ENCODE measurements around the gene GASK1A.

GASK1A gene

GRCh38 chr3:43076857-43077256 is 97.7 kb downstream of the GASK1A start:
- H3K36me3 ChIP-seq (ENCODE audit: control insufficient read depth, insufficient read depth, low read length): no peaks in the 10 kb centered on the region
- no peaks in the 10 kb centered on the region for H3K27me3 ChIP-seq (ENCODE audit: control insufficient read depth, insufficient read depth, low read length)
- no peak overlapping the region for H3K9ac ChIP-seq (ENCODE audit: low read length)
- H3K4me3 ChIP-seq (ENCODE audit: low read length): no peak overlapping the region
- no peaks in the 10 kb centered on the region for H3K9me3 ChIP-seq (ENCODE audit: control insufficient read depth, low read length)
- no peaks in the 10 kb centered on the region for H3K4me1 ChIP-seq (ENCODE audit: control insufficient read depth, insufficient read depth, low read length)

- H3K9ac ChIP-seq (ENCODE audit: low read length): no peak overlapping the region
- no peaks in the 10 kb centered on the region for H3K4me1 ChIP-seq (ENCODE audit: control insufficient read depth, insufficient read depth, low read length)
- no peaks in the 10 kb centered on the region for H3K27me3 ChIP-seq (ENCODE audit: control insufficient read depth, insufficient read depth, low read length)
- H3K36me3 ChIP-seq (ENCODE audit: control insufficient read depth, insufficient read depth, low read length): no peaks in the 10 kb centered on the region
- no peaks in the 10 kb centered on the region for H3K9me3 ChIP-seq (ENCODE audit: control insufficient read depth, low read length)
- no peak overlapping the region for H3K4me3 ChIP-seq (ENCODE audit: low read length)
Observed at GRCh38 chr3:43077261-43077660, 98.2 kb downstream of the GASK1A start.

- H3K36me3 ChIP-seq (ENCODE audit: control insufficient read depth, insufficient read depth, low read length): no peaks in the 10 kb centered on the region
- H3K4me1 ChIP-seq (ENCODE audit: control insufficient read depth, insufficient read depth, low read length): no peaks in the 10 kb centered on the region
Observed at GRCh38 chr3:43077707-43078106, 98.6 kb downstream of the GASK1A start.

GRCh38 chr3:43079536-43080332 is 100.6 kb downstream of the GASK1A start:
- no peaks in the 10 kb centered on the region for H3K27me3 ChIP-seq (ENCODE audit: control insufficient read depth, insufficient read depth, low read length)
- no peaks in the 10 kb centered on the region for H3K4me1 ChIP-seq (ENCODE audit: control insufficient read depth, insufficient read depth, low read length)
- no peak overlapping the region for H3K9ac ChIP-seq (ENCODE audit: low read length)
- no peaks in the 10 kb centered on the region for H3K9me3 ChIP-seq (ENCODE audit: control insufficient read depth, low read length)
- no peaks in the 10 kb centered on the region for H3K36me3 ChIP-seq (ENCODE audit: control insufficient read depth, insufficient read depth, low read length)
- H3K4me3 ChIP-seq (ENCODE audit: low read length): no peak overlapping the region

More at GRCh38 chr3:43077707-43078106, 98.6 kb downstream of the GASK1A start:
- Histone ChIP-seq H3K27me3 (ENCODE audit: control insufficient read depth, insufficient read depth, low read length) (no peaks in the 10 kb centered on the region), H3K9ac (ENCODE audit: low read length) (no peak overlapping the region), H3K9me3 (ENCODE audit: control insufficient read depth, low read length) (no peaks in the 10 kb centered on the region), H3K4me3 (ENCODE audit: low read length) (no peak overlapping the region)

- Histone ChIP-seq H3K9ac (ENCODE audit: low read length) (no peak overlapping the region), H3K27me3 (ENCODE audit: control insufficient read depth, insufficient read depth, low read length) (no peaks in the 10 kb centered on the region), H3K4me1 (ENCODE audit: control insufficient read depth, insufficient read depth, low read length) (no peaks in the 10 kb centered on the region), H3K4me3 (ENCODE audit: low read length) (no peak overlapping the region), H3K36me3 (ENCODE audit: control insufficient read depth, insufficient read depth, low read length) (no peaks in the 10 kb centered on the region), H3K9me3 (ENCODE audit: control insufficient read depth, low read length) (no peaks in the 10 kb centered on the region)
Observed at GRCh38 chr3:43080726-43081568, 101.8 kb downstream of the GASK1A start.

GRCh38 chr3:43081796-43082195 is 102.7 kb downstream of the GASK1A start:
- Histone ChIP-seq H3K27me3 (ENCODE audit: control insufficient read depth, insufficient read depth, low read length) (no peaks in the 10 kb centered on the region), H3K9ac (ENCODE audit: low read length) (no peak overlapping the region), H3K4me1 (ENCODE audit: control insufficient read depth, insufficient read depth, low read length) (no peaks in the 10 kb centered on the region), H3K36me3 (ENCODE audit: control insufficient read depth, insufficient read depth, low read length) (no peaks in the 10 kb centered on the region), H3K4me3 (ENCODE audit: low read length) (no peak overlapping the region), H3K9me3 (ENCODE audit: control insufficient read depth, low read length) (no peaks in the 10 kb centered on the region)

- no peaks in the 10 kb centered on the region for H3K27me3 ChIP-seq (ENCODE audit: control insufficient read depth, insufficient read depth, low read length)
- no peaks in the 10 kb centered on the region for H3K36me3 ChIP-seq (ENCODE audit: control insufficient read depth, insufficient read depth, low read length)
- H3K9ac ChIP-seq (ENCODE audit: low read length): no peak overlapping the region
- H3K4me1 ChIP-seq (ENCODE audit: control insufficient read depth, insufficient read depth, low read length): no peaks in the 10 kb centered on the region
- H3K9me3 ChIP-seq (ENCODE audit: control insufficient read depth, low read length): no peaks in the 10 kb centered on the region
- no peak overlapping the region for H3K4me3 ChIP-seq (ENCODE audit: low read length)
Observed at GRCh38 chr3:43082457-43082856, 103.3 kb downstream of the GASK1A start.

- Histone ChIP-seq H3K4me3 (ENCODE audit: low read length) (no peak overlapping the region), H3K4me1 (ENCODE audit: control insufficient read depth, insufficient read depth, low read length) (peaks cover 10% of the 10 kb centered on the region), H3K36me3 (ENCODE audit: control insufficient read depth, insufficient read depth, low read length) (no peaks in the 10 kb centered on the region), H3K9ac (ENCODE audit: low read length) (no peak overlapping the region), H3K9me3 (ENCODE audit: control insufficient read depth, low read length) (no peaks in the 10 kb centered on the region), H3K27me3 (ENCODE audit: control insufficient read depth, insufficient read depth, low read length) (no peaks in the 10 kb centered on the region)
Observed at GRCh38 chr3:43086460-43087165, 107.5 kb downstream of the GASK1A start.

- Histone ChIP-seq H3K4me3 (ENCODE audit: low read length) (no peak overlapping the region), H3K9me3 (ENCODE audit: control insufficient read depth, low read length) (no peaks in the 10 kb centered on the region), H3K4me1 (ENCODE audit: control insufficient read depth, insufficient read depth, low read length) (peaks cover 10% of the 10 kb centered on the region), H3K27me3 (ENCODE audit: control insufficient read depth, insufficient read depth, low read length) (no peaks in the 10 kb centered on the region), H3K9ac (ENCODE audit: low read length) (no peak overlapping the region), H3K36me3 (ENCODE audit: control insufficient read depth, insufficient read depth, low read length) (no peaks in the 10 kb centered on the region)
Observed at GRCh38 chr3:43087249-43087776, 108.2 kb downstream of the GASK1A start.

GRCh38 chr3:43089081-43089480 is 110.0 kb downstream of the GASK1A start:
- Histone ChIP-seq H3K4me1 (ENCODE audit: control insufficient read depth, insufficient read depth, low read length) (peaks cover 10% of the 10 kb centered on the region), H3K9me3 (ENCODE audit: control insufficient read depth, low read length) (no peaks in the 10 kb centered on the region), H3K4me3 (ENCODE audit: low read length) (no peak overlapping the region), H3K27me3 (ENCODE audit: control insufficient read depth, insufficient read depth, low read length) (no peaks in the 10 kb centered on the region), H3K9ac (ENCODE audit: low read length) (no peak overlapping the region), H3K36me3 (ENCODE audit: control insufficient read depth, insufficient read depth, low read length) (no peaks in the 10 kb centered on the region)

- peaks cover 10% of the 10 kb centered on the region for H3K4me1 ChIP-seq (ENCODE audit: control insufficient read depth, insufficient read depth, low read length)
- no peak overlapping the region for H3K4me3 ChIP-seq (ENCODE audit: low read length)
- no peaks in the 10 kb centered on the region for H3K27me3 ChIP-seq (ENCODE audit: control insufficient read depth, insufficient read depth, low read length)
- H3K9me3 ChIP-seq (ENCODE audit: control insufficient read depth, low read length): no peaks in the 10 kb centered on the region
- H3K36me3 ChIP-seq (ENCODE audit: control insufficient read depth, insufficient read depth, low read length): no peaks in the 10 kb centered on the region
- no peak overlapping the region for H3K9ac ChIP-seq (ENCODE audit: low read length)
Observed at GRCh38 chr3:43090238-43090637, 111.1 kb downstream of the GASK1A start.
